GM19467 (cell line): ENCODE results near the gene HNRNPDL.
A peak's percentile ranks its signal among the peaks of the same experiment; 100 is the strongest.
"Not testable (repeated sequence)": the region's sequence is repeated elsewhere in the genome, so short reads cannot be mapped to it uniquely, and the experiment has no call there.

Source experiments
- ATAC-seq: cut with Tn5 transposase; IDR thresholded peaks from one replicate; pipeline ENCODE4 v1.9.1; 2021; ENCODE audit warnings: mild to moderate bottlenecking, moderate library complexity; ENCODE audit not compliant: unreplicated experiment

HNRNPDL gene

DNA sequence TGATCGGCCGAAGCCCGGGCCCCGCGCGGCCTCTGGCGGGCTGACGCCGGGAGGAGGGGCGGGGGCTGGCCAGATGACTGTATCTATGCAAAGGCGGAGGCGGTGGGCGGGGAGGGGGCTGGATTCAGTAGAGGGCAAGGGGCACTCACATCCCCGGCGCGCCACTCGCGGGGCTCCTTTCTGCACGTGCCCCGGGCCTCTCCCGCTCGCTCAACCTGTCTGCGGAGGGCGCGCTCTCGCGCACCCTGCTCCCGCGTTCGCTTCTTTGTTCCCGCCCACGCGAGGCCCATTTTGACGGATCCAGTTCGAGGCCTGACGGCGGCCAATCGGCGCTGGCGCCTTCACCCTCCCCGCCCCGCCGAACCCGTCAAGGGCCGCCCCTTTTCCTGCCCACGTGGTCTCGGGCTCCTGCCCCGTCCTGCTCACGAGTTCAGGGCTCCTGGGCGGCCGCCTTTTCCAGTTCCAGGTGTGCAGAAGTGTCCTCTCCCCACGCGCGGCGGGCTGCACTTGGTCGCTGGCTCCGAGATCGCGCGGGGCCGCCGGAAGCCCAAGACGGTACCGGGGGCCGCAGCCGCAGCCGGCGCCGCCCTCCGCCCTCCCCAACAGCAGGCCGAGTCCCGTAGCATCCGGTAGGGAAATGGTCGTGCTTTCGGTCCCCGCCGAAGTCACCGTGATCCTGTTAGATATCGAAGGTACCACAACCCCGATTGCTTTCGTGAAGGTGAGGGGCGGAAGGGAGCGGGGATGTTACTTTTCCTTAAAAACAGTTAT, at the start of gene HNRNPDL, which contains the start of gene ENOPH1:
HNRNPDL (minus strand) TSS at position 270 of the 771 bp plus-strand sequence. CDS start 772 bp downstream, outside the sequence.
ENOPH1 (plus strand) TSS at position 398 of the 771 bp plus-strand sequence; CDS start at position 638, 240 bp downstream.
- ATAC-seq, result peak; percentile 70

DNA sequence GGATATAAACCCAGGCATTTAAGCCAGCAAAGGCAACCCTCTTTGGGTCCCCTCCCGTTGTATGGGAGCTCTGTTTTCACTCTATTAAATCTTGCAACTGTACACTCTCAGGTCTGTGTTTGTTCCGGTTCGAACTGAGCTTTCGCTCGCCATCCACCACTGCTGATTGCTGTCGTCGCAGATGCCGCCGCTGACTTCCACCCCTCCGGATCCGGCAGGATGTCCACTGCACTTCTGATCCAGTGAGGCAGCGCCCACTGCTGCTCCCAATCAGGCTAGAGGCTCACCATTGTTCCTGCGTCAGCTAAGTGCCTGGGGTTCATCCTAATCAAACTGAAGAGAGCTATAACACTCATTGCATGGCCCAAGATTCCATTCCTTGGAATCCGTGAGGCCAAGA, 49.3 kb upstream of the HNRNPDL start:
- no peak for ATAC-seq

DNA sequence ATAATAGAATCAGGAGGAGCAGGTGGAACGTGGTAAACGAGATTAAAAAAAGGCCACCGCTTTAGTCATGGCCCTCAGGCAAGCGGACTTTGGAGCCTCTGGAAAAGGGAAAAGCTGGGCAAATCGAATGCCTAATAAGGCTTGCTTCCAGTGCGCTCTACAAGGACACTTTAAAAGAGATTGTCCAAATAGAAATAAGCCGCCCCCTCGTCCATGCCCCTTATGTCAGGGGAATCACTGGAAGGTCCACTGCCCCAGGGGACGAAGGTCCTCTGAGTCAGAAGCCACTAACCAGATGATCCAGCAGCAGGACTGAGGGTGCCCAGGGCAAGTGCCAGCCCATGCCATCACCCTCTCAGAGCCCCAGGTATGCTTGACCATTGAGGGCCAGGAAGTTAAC, 47.2 kb upstream of the HNRNPDL start:
- not testable (repeated sequence) for ATAC-seq

DNA sequence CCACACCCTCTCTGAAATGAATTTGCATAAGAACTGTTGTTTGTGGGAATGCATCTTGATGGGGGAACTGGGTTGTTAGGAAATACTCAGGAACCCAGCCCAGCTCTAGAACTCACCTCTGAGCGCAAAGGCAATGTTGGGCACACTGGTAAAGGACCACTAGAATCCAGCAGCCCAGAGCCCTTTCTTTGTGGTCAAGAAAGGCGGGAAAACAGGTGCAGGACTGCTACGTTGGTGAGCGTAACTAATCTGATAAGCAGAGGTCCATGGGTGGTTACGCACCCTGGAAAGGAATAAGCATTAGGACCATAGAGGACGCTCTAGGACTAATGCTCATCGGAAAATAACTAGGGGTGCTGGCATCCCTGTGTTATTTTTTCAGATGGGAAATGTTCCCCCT, 45.7 kb upstream of the HNRNPDL start:
- ATAC-seq, result not testable (repeated sequence)

DNA sequence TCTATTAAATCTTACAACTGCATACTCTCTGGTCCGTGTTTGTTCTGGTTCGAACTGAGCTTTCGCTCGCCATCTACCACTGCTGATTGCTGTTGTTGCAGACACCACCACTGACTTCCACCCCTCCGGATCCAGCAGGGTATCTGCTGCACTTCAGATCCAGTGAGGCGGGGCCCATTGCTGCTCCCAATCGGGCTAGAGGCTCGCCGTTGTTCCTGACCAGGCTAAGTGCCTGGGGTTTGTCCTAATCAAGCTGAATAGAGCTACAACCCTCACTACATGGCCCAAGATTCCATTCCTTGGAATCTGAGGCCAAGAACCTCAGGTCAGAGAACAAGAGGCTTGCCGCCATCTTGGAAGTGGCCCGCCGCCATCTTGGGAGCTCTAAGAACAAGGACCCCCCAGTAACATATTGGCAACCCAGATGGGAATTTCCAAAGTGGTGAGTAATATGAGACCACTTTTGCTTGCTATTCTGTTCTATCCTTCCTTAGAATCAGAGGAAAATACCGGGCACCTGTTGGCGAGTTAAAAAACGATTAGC, 43.4 kb upstream of the HNRNPDL start:
- ATAC-seq, result no peak

DNA sequence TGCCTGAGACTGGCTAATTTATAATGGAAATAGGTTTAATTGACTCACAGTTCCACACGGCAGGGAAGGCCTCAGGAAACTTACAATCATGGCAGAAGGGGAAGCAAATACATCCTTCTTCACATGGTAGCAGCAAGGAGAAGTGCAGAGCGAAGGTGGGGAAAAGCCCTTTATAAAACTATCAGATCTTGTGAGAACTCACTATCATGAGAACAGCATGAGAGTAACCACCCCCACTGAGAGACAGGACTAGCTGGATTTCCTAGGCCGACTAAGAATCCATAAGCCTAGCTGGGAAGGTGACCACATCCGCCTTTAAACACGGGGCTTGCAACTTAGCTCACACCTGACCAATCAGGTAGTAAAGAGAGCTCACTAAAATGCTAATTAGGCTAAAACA, 42.8 kb upstream of the HNRNPDL start:
- not testable (repeated sequence) for ATAC-seq

DNA sequence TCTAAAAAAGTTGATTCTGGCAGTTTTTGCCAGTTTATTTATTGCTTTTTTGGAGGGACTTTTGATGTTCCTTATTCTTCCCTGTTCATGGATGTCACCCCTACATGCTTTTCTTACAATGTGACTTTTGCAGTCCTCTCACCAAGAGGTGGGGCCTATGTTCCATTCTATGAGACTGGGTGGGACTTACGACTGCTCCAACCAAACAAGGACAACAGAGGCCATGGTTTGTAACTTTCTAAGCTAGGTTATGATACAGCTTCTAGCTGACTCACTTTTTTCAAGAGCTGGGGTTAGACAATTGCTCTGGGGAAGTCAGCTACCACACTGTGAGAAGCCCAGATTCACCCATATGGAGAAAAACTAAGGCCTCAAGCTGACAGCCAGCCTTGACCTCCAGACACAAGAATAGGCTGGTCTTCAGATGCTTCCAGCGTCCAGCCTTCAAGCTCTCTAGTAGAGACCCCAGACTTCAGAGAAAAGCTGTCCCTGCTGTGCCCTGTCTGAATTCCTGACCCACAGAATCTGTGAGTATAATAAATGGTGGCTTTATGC, 39.6 kb upstream of the HNRNPDL start:
- no peak for ATAC-seq

DNA sequence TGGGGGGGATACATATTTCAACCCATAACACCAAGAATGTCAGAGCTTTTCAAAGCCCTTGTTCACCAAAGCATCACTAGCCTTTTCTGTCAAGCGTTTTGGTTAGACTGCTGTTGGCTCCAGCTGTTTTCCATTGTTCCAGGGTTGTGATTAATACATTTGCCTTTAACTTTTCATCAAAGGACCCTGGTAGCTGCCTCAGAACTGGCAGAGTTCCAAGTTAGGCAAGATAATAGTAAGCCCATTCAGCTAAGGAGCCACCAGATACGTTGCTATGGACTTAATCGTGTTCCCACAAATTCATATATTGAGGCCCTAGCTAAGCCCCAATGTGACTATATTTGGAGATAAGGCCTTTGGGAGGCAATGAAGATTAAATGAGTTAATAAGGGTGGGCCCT, 37.2 kb upstream of the HNRNPDL start:
- ATAC-seq, result no peak

DNA sequence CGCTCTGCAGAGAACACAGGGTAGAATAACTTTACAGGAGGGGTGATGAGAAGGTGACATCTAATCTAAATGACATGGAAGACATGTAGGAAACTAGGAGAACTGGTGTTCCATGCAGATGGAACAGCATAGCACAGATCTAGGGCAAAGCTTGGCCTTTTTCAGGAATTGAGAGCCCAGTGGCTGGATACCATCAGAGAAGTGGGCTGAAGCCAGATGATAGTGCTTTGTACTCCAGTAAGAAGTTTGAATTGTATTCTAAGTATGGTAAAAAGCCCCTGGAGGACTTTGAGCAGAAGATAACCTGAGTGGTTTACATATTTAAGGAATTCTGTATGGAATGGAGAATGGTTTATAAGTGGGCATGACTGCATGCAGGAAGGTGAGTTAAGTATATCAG, 33.0 kb upstream of the HNRNPDL start:
- no peak for ATAC-seq

DNA sequence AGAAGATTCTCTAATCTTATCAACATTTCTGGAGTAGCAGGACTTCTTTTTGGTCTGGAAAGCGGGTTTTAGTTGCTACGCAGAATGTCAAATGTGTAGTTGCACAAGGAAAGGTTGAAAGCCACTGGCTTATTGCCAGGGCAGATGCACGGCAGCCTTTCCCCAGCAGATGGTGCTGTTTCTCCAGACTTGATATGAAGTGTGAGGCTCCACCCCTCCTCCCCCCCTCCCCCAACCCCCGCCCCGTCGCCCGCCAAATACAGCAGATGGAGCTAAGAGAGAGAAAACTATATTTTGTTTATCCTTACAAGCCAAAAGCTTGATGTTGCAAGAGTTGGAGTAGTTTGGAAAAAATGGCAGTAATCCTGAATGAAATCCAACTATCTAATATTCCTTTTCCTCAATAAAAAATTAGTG, 32.2 kb upstream of the HNRNPDL start:
- ATAC-seq, result peak; percentile 81

DNA sequence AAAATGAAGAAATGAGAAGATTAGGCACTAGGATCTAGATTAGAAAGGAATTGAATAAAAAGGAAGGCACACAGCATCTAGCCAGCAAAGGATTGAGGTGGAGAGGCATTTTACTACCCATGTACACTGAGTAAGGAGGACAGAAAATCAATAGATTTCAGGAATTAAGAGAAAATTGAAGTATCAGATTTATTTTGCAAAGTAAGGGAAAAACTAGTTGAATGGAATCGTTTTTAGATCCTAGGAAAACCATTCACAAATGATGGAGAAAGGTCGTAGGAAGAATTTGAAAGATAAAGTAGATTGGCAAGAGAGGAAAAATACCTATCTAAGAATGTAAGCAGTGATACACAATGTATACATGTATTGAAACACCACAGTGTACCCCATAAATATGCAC, 31.4 kb upstream of the HNRNPDL start:
- ATAC-seq, result no peak

DNA sequence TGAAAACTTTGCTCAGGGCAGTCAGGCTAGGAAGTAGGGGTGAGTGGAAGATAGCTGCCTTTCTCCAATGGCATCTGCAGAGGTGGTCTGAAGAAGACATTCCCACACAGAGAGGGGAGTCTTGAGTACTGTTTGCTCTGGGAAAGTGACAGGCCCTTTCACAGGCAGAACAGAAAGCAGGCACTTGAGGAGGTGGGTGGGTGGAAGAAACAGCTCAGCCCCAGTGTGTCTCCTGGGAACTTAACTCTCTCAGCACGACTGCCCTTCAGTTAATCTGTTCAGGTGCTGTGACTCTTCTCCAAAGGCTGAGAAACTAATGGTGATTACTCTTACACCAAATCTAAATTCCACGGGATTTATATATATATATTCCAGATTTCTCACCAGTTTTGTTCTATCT, 28.5 kb upstream of the HNRNPDL start:
- no peak for ATAC-seq

DNA sequence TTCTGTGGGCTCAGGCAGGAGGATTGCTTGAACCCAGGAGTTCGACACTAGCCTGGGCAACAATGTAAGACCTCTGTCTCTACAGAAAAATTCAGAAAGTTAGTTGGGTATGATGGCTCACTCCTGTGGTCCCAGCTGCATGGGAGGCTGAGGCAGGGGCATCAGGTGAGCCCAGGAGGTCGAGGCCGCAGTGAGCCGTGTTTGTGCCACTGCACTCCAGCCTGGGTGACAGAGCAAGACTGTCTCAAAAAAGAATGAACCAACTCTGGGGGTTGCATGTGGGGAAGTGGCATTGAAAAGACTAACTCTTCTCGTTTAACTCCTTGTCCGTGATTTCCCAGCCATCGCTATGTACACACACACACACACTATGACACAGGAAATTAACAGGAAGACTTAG, 27.0 kb upstream of the HNRNPDL start:
- no peak for ATAC-seq

DNA sequence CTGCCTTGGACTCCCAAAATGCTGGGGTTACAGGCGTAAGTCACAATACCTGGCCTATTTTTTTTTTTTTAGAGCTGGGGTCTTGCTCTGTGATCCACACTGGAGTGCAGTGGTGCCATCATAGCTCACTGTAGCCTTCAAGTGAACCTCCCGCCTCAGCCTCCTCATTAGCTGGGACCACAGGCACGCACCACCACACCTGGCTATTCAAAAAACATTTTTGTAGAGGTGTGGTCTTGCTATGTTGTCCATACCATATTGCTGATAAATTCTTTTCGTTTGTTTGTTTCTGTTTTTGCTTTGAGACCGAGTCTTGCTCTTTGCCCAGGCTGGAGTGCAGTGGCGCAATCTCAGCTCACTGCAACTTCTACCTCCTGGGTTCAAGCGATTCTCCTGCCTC, 21.8 kb upstream of the HNRNPDL start:
- no peak for ATAC-seq

DNA sequence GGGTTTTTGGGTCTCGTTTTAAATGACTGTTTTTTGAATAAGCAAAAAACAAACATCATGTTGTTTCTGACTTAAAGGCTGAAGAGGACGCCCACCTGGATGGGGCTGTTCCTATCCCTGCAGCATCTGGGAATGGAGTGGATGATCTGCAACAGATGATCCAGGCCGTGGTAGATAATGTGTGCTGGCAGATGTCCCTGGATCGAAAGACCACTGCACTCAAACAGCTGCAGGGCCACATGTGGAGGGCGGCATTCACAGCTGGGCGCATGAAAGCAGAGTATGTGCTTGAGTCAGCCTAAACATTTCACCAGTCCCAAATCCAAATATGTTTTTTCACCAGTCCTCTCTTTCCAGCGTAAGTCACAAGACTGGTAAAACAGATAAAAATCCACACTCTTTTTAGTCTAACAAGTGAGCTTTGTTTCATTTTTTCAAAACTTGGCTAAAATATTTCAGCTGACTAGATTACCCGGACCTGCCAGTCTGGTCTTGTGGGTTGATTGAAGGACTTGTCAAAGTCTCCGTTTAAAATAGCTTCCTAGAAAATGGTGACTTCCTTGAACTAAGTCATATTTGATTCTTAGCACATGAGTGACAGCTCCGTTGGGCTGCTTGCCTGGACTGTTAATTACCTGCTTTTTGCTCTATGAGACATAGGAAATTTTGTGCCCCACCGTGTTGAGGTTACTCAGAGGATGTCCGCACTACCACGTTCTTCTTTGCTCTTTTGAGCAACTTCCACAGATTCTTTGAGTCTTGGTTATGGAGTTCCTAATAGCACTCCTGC, 20.9 kb upstream of the HNRNPDL start:
- no peak for ATAC-seq

DNA sequence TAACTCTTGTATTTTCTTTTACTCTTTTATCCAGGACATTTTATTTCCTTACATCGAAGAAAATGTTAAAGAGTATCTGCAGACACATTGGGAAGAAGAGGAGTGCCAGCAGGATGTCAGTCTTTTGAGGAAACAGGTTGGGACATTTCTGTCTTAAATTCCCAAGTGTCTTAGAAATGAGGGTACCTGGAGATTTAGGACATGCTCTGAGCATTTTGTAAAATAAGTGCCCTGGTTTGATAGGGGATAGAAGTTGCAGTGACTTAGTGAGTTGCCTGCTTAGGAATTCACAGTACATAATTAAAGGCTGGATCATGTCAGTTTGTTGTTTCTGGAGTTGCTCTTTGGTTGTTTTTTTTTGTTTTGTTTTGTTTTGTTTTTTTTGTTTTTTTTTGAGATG, 17.6 kb upstream of the HNRNPDL start:
- no peak for ATAC-seq

DNA sequence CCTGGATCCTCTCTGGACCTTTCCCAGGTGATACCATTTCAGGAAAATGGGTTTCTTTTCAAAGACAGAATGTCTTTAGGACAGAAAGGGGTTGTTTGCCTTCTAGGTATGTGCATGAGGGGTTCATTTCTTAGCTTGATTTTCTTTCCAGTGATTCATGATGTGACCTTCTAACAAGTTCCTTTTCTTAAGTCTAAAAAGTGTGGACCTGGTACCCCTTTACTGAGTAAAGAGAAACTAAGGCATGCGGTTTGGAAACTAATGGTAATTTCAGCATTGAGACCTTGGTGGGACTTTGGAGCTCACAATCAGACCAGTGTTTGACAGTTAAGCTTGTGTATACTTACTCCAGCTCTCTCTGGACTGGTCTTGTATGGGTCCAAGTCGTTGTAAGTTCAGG, 8.8 kb upstream of the HNRNPDL start:
- ATAC-seq, result no peak

DNA sequence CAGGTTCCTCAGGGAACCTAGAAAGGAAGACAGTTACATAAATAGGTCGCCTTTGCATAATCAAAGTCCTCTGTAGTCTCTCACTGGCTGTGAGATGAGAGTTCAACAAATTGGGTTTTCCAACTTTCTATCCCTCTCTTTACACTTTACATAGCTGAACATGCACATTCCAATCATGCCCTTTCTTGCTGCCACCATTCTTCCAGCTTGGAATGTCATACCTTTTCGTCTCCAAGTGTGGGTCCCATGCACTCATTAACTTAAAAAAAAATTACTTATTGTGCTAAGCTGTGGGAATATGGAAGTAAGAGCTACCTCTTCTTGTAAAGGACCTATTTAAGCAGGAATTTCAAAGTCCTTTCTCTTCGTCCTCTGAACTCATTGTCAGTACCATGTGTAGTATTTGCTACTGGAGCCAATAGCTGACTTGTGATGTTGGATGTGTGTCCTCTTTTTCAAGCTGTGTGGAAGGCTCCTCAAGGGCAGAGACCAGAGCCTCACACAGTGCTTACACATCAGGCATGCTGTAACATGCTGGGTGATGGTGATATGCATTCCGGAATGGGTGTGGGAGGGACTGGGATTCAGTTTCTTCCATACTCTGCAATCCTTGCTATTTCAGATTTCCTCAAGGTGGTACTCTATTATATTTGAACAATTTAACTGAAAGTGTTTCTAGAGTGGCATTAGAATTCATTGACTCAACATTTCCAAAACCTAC, 7.2 kb upstream of the HNRNPDL start:
- ATAC-seq, result no peak

DNA sequence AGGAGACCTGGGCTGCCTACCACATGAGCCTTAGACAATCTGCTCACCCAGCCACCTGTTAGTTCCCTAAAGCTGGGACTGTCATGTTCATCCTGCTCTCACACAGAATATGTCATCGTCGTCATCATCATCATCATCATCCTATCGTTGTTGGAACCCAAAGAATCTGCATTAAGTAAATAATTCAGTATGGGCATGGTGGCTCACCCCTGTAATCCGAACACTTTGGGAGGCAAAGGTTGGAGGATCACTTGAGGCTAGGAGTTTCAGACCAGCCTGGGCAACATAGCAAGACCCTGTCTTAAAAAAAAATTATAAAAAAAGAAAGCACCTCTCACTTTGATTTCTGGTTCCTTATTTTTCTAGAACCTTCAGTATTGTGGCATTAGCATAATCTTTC, 6.5 kb upstream of the HNRNPDL start:
- no peak for ATAC-seq

DNA sequence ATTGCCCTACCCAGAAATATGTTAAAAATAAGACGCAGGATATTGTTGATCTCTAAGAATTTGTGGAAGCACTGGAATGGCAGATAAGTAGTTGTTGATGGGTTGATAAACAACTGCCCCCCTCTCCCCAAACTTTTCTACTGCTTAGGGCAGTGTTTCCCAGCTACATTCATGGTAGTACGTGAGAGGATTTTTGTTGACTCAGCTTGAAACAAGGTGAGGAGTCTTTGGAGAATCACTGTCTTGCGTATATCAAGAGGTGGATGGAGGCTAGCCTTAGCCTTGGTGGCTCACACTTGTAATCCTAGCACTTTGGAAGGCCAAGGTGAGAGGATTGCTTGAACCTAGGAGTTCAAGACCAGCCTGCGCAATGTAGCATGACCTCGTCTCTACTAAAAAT, 5.9 kb upstream of the HNRNPDL start:
- no peak for ATAC-seq

DNA sequence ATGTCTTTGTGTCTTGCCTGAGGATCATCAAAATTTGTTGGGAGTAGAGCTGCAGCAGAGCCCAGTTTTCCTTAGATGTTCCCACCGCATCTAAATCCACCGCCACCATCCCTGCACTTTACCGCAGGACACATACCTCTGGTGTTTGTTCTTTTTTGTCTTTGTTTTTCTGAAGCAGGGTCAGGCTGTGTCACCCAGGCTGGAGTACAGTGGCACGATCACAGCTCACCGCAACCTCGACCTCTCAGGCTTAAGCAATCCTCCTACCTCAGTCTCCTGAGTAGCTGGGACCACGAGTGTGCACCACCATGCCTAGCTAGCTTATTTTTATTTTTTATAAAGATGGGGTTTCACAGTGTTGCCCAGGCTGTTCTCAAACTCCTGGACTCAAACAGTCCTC, 4.7 kb upstream of the HNRNPDL start:
- no peak for ATAC-seq
